Nasal cavity respiratory epithelium epithelial cell of viscerocranial mucosa (primary cell): Measurements from ENCODE around the gene TTF2. TPM values are rescaled to one million over a fixed set of nuclear protein-coding genes. Genes with fewer than 3 reads are reported as not detected.

Experiments used
- total RNA-seq: library from RNA; depleted of rRNA; stranded (reverse); fragments of >200 nt; gene quantifications from 2 replicates; pipeline ENCODE4 v1.2.3, GENCODE V29; 2014

Gene TTF2
- total RNA-seq, result 19.1 and 25.1 TPM in 2 replicates

GRCh38 chr1:117059678-117060440 lies at the start of gene TTF2:
TTF2 (plus strand) TSS chr1:117060326; CDS start chr1:117060347, 21 bp downstream.

DNA sequence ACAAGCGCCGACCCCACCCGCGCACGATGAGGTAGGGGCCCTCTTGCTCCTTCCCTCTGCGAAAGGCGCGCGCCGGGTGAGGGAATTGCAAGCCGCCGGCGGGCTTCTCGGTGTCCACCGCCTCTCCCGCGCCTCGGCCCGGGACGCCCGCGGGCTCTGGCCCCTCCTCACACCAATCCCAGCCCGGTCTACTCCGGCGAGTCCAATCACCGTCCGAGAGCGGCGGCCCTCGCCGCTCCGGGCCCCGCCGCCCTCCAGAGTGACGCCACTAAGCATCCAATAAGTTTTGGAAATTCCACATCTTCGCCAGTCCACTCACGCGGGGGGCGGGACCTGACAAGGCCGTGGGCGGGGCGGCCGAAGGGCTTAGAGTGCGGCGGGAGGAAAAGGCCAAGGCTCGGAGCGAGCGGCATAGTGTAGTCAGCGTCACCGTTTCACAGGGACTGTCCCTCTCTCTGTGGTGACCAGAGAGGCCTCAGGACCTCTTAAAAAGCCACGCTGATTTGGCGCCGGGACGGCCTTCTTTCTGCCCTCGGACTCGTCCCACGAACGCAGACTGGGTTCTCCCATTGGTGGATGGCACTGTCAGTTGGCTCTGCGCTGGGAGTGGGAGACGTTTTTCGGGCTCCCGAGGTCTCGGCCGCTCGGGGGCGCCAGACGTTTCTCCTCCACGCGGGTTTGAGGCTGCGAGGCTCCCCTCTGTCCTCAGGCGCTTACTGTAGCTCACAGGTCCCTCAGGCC lies 61.6 kb downstream of the TTF2 start, which contains the start of gene TRIM45:
TRIM45 (minus strand) TSS at position 161 of the 741 bp plus-strand sequence. CDS start 548 bp downstream, outside the sequence.

Other genes with a start within 250 kb of the TTF2 start
- 183 and 326 TPM in 2 replicates for gene PTGFRN, start 150.4 kb upstream of the TTF2 start, total RNA-seq
- 0.34 and 1.8 TPM in 2 replicates for gene CD101, start 58.6 kb upstream of the TTF2 start, total RNA-seq
- gene TRIM45, start 61.4 kb downstream of the TTF2 start, total RNA-seq, result 1.0 and 3.8 TPM in 2 replicates
- under 0.01 and 12.9 TPM in 2 replicates for gene VTCN1, start 150.6 kb downstream of the TTF2 start, total RNA-seq